ENCODE results near the gene MORC4.

DNA sequence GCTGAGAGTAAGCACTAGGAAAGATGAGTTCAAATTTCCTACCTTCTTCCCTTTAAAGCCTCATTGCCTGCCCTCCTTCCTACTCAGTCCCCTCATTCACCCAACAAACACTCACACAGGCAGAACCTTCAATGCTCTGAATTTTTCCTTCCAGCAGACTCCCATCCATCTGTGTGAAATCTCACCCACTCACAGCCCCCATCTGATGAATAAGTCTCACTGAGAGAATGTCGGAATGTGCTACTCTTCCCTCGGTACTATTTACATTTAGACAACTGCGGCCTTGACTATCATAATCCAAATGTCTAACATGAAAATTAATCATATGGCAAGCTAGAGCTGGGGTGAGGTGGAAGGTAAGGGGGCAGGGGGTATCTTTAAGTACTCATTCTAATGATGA lies 60.4 kb downstream of the MORC4 start:
- TF ChIP-seq, protein P1, sequence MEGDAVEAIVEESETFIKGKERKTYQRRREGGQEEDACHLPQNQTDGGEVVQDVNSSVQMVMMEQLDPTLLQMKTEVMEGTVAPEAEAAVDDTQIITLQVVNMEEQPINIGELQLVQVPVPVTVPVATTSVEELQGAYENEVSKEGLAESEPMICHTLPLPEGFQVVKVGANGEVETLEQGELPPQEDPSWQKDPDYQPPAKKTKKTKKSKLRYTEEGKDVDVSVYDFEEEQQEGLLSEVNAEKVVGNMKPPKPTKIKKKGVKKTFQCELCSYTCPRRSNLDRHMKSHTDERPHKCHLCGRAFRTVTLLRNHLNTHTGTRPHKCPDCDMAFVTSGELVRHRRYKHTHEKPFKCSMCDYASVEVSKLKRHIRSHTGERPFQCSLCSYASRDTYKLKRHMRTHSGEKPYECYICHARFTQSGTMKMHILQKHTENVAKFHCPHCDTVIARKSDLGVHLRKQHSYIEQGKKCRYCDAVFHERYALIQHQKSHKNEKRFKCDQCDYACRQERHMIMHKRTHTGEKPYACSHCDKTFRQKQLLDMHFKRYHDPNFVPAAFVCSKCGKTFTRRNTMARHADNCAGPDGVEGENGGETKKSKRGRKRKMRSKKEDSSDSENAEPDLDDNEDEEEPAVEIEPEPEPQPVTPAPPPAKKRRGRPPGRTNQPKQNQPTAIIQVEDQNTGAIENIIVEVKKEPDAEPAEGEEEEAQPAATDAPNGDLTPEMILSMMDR (IDR thresholded peaks at IDR 0.05) = no peak
- TF ChIP-seq POLR2A (IDR thresholded peaks at IDR 0.05) = no peak
